A673 (cell line): ENCODE measurements around the gene NDE1. TPM values are rescaled to one million over a fixed set of nuclear protein-coding genes. Genes with fewer than 3 reads are reported as not detected.
"Not testable (repeated sequence)": the region's sequence is repeated elsewhere in the genome, so short reads cannot be mapped to it uniquely, and the experiment has no call there.

Experiments used
- BruUV-seq: library from RNA; stranded (reverse); fragments of 400-500 nt; replicated peaks from 2 replicates; lab custom pipeline; 2021; lab: Mats Ljungman, UMichigan
- CTCF ChIA-PET: fragments of 300-600 bp; sonication (Branson Sonifier 250); formaldehyde crosslinking; loops from one replicate; lab custom pipeline; 2022; ENCODE audit warnings: antibody characterized with exemption; lab: Charles Lee
- POLR2A ChIA-PET: fragments of 300-600 bp; sonication (Branson Sonifier 250); formaldehyde crosslinking; loops from one replicate; lab custom pipeline; 2022; ENCODE audit warnings: antibody characterized with exemption; ENCODE audit not compliant: low non-redundant PET; lab: Charles Lee
- DNase-seq: peaks from one replicate; pipeline ENCODE4 v3.0.0-alpha.2; 2015; ENCODE audit warnings: low spot score
- H3K27ac ChIP-seq: fragments of 200-600 bp; sonication (generic); 2 replicates; pipeline ENCODE4 v1.5.1; 2016; ENCODE audit warnings: mixed run types, low read depth, mild to moderate bottlenecking, mixed read lengths, antibody characterized with exemption, low read length; ENCODE audit not compliant: poor library complexity, severe bottlenecking
- H3K27me3 ChIP-seq: fragments of 200-600 bp; sonication (generic); replicated peaks from 2 replicates; pipeline ENCODE4 v1.6.1; 2017; ENCODE audit warnings: mixed run types, low read depth, mild to moderate bottlenecking, mixed read lengths, antibody characterized with exemption, low read length; ENCODE audit not compliant: insufficient read depth, poor library complexity
- H3K36me3 ChIP-seq: fragments of 200-600 bp; sonication (generic); 2 replicates; pipeline ENCODE4 v1.6.1; 2016; ENCODE audit warnings: mixed run types, mild to moderate bottlenecking, mixed read lengths, antibody characterized with exemption, low read length; ENCODE audit not compliant: insufficient read depth, poor library complexity, severe bottlenecking
- H3K4me1 ChIP-seq: fragments of 200-600 bp; sonication (generic); 2 replicates; pipeline ENCODE4 v1.6.1; 2017; ENCODE audit warnings: mixed run types, mild to moderate bottlenecking, mixed read lengths, antibody characterized with exemption, low read length; ENCODE audit not compliant: insufficient read depth, poor library complexity, severe bottlenecking
- H3K4me3 ChIP-seq: fragments of 200-600 bp; sonication (generic); 2 replicates; pipeline ENCODE4 v1.5.1; 2016; ENCODE audit warnings: low read depth, mixed run types, mild to moderate bottlenecking, mixed read lengths, low read length; ENCODE audit not compliant: poor library complexity, severe bottlenecking
- H3K9me3 ChIP-seq: fragments of 200-600 bp; sonication (generic); 2 replicates; pipeline ENCODE4 v1.6.1; 2016; ENCODE audit warnings: mixed run types, low read depth, mild to moderate bottlenecking, mixed read lengths, antibody characterized with exemption, low read length; ENCODE audit not compliant: poor library complexity, severe bottlenecking
- CTCF ChIP-seq: fragments of 300-800, 200-600 bp; sonication (generic); conservative IDR thresholded peaks from 2 replicates; pipeline ENCODE4 v1.5.1; 2017; ENCODE audit warnings: low read depth, mild to moderate bottlenecking, antibody characterized with exemption, low read length, moderate library complexity, mixed read lengths
- EZH2 ChIP-seq: fragments of 200-600 bp; sonication (generic); IDR thresholded peaks from 2 replicates; pipeline ENCODE4 v1.6.1; 2017; ENCODE audit warnings: borderline replicate concordance, low read depth, mild to moderate bottlenecking, mixed read lengths, antibody characterized with exemption, low read length; ENCODE audit not compliant: poor library complexity, severe bottlenecking
- intact Hi-C: fragments of 100-400 bp; cut with micrococcal nuclease; formaldehyde crosslinking; loops from one replicate; pipeline ENCODE4 v1.10.0; 2022; ENCODE audit not compliant: unreplicated experiment
- total RNA-seq: library from RNA; stranded (reverse); gene quantifications from 2 replicates; pipeline ENCODE4 v1.2.3, GENCODE V29; 2021

The NDE1 gene
- total RNA-seq, 1 experiment from 2014 or later = 78.1 TPM

GRCh38 chr16:15667091-15667742 is 17.2 kb downstream of the NDE1 start:
- TF ChIP-seq EZH2 (no peak), CTCF (no peak)
- H3K36me3 ChIP-seq = peaks cover 51% of the 10 kb centered on the region
- ChIA-PET POLR2A (interaction anchor here (0.6 kb wide), 1 partner anchor 248 kb away, joined by 5 read pairs; no protein-coding TSS in a partner anchor), CTCF (no interaction called here)
- H3K4me3 ChIP-seq = no peak overlapping the region
- intact Hi-C loops = no loop called here
- no peaks in the 10 kb centered on the region for H3K27me3 ChIP-seq
- peaks cover 6% of the 10 kb centered on the region for H3K4me1 ChIP-seq
- no peaks in the 10 kb centered on the region for H3K9me3 ChIP-seq
- TSS peak; percentile 17 for BruUV-seq
- no peak for DNase-seq
- no peak overlapping the region for H3K27ac ChIP-seq

GRCh38 chr16:15671530-15672117 is 21.6 kb downstream of the NDE1 start:
- intact Hi-C loops = no loop called here
- BruUV-seq = no TSS peak

GRCh38 chr16:15672127-15672513 is 22.1 kb downstream of the NDE1 start:
- Histone ChIP-seq H3K4me1 (peaks cover 19% of the 10 kb centered on the region), H3K36me3 (peaks cover 33% of the 10 kb centered on the region), H3K27ac (peak overlapping the region; percentile 53)
- H3K4me3 ChIP-seq, H3K27me3 ChIP-seq, POLR2A ChIA-PET, DNase-seq, intact Hi-C loops, H3K9me3 ChIP-seq, BruUV-seq: not testable (repeated sequence)
- CTCF ChIA-PET = interaction anchor here (0.5 kb wide), 1 partner anchor 835 kb away, joined by 5 read pairs; no protein-coding TSS in a partner anchor

More at GRCh38 chr16:15671530-15672117, 21.6 kb downstream of the NDE1 start:
- Histone ChIP-seq H3K4me3 (no peak overlapping the region), H3K27ac (peak overlapping the region; percentile 53), H3K27me3 (no peaks in the 10 kb centered on the region), H3K4me1 (peaks cover 19% of the 10 kb centered on the region), H3K9me3 (no peaks in the 10 kb centered on the region), H3K36me3 (peaks cover 38% of the 10 kb centered on the region)
- DNase-seq = no peak
- ChIA-PET CTCF (interaction anchor here (0.5 kb wide), 1 partner anchor 835 kb away, joined by 5 read pairs; no protein-coding TSS in a partner anchor), POLR2A (no interaction called here)
- TF ChIP-seq EZH2 (no peak), CTCF (no peak)
